NCI-H2196 (cell line): ENCODE data around the gene NMNAT3.

Source experiments
- DNase-seq: peaks from one replicate; lab custom pipeline; 2025; ENCODE audit not compliant: unreplicated experiment; lab: John Stamatoyannopoulos, UW

NMNAT3 gene

GRCh38 chr3:139675327-139675726, 2.4 kb downstream of the NMNAT3 start:
- DNase-seq, result no peak

GRCh38 chr3:139674571-139675260, 3.1 kb downstream of the NMNAT3 start:
- DNase-seq, result no peak

GRCh38 chr3:139672884-139673283, 4.9 kb downstream of the NMNAT3 start:
- no peak for DNase-seq

GRCh38 chr3:139671863-139672646, 5.7 kb downstream of the NMNAT3 start:
- no peak for DNase-seq

GRCh38 chr3:139671107-139671506, 6.7 kb downstream of the NMNAT3 start:
- no peak for DNase-seq

GRCh38 chr3:139670196-139670595, 7.6 kb downstream of the NMNAT3 start:
- no peak for DNase-seq

- DNase-seq, result no peak
Observed at GRCh38 chr3:139668332-139668731, 9.4 kb downstream of the NMNAT3 start.

GRCh38 chr3:139664958-139665357, 12.8 kb downstream of the NMNAT3 start:
- no peak for DNase-seq

GRCh38 chr3:139660269-139660668, 17.5 kb downstream of the NMNAT3 start:
- no peak for DNase-seq

- no peak for DNase-seq
Observed at GRCh38 chr3:139659511-139659910, 18.3 kb downstream of the NMNAT3 start.

GRCh38 chr3:139657936-139658335, 19.8 kb downstream of the NMNAT3 start:
- no peak for DNase-seq

GRCh38 chr3:139657434-139657833, 20.3 kb downstream of the NMNAT3 start:
- no peak for DNase-seq

- no peak for DNase-seq
Observed at GRCh38 chr3:139655909-139656595, 21.7 kb downstream of the NMNAT3 start.

- DNase-seq, result peak; percentile 52
Observed at GRCh38 chr3:139654637-139655365, 23.0 kb downstream of the NMNAT3 start.

- DNase-seq, result no peak
Observed at GRCh38 chr3:139653582-139653981, 24.2 kb downstream of the NMNAT3 start.

- no peak for DNase-seq
Observed at GRCh38 chr3:139652561-139652960, 25.2 kb downstream of the NMNAT3 start.

GRCh38 chr3:139647866-139648435, 29.8 kb downstream of the NMNAT3 start:
- DNase-seq, result no peak

GRCh38 chr3:139646512-139646911, 31.3 kb downstream of the NMNAT3 start:
- DNase-seq, result no peak

- DNase-seq, result no peak
Observed at GRCh38 chr3:139642996-139643395, 34.8 kb downstream of the NMNAT3 start.

- DNase-seq, result no peak
Observed at GRCh38 chr3:139640456-139640855, 37.3 kb downstream of the NMNAT3 start.

GRCh38 chr3:139639662-139640061, 38.1 kb downstream of the NMNAT3 start:
- no peak for DNase-seq
